D721Med (cell line): ENCODE data around the gene RTP3.

Source experiments
- DNase-seq: peaks from one replicate; pipeline ENCODE4 v3.0.0; 2011; ENCODE audit warnings: low spot score; ENCODE audit not compliant: insufficient read length
- FAIRE-seq: peaks from 2 replicates; lab custom pipeline; 2011; peaks lifted over from hg19 to GRCh38; lab: Jason Lieb, UNC
- TF ChIP-seq, protein P1 (sequence below): IDR thresholded peaks from 2 replicates; pipeline ENCODE4 v1.5.1; 2012; ENCODE audit warnings: mild to moderate bottlenecking, control low read depth; ENCODE audit not compliant: insufficient read depth; ENCODE audit errors: missing control alignments

RTP3 gene

DNA sequence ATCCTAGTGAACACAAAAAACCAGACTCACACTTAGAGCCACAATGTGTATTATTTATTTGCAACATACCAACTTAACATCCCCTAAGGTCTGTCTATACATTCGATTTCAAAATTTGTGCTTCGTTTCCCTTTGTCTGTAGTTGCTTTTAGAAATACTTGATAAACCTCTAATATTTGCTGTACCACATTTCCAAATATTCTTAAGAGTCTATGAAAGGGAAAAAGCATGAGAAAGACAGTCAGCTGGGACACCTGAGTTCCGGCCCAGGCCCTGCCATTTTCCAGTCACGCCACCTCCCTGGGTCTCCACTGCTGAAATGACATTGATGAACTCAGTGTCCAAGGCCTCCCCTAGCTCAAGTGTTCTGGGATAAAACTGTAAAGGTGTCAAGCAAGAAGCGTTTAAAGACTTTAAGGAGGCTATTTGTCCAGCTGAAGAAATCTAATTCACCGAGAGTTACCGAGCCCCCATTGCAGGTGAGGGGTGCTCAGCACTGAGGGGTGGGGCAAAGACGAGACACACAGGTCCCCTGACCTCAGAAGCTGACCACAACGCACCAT, 41.7 kb downstream of the RTP3 start:
- FAIRE-seq (no peak), DNase-seq (no peak)
- TF ChIP-seq, protein P1, sequence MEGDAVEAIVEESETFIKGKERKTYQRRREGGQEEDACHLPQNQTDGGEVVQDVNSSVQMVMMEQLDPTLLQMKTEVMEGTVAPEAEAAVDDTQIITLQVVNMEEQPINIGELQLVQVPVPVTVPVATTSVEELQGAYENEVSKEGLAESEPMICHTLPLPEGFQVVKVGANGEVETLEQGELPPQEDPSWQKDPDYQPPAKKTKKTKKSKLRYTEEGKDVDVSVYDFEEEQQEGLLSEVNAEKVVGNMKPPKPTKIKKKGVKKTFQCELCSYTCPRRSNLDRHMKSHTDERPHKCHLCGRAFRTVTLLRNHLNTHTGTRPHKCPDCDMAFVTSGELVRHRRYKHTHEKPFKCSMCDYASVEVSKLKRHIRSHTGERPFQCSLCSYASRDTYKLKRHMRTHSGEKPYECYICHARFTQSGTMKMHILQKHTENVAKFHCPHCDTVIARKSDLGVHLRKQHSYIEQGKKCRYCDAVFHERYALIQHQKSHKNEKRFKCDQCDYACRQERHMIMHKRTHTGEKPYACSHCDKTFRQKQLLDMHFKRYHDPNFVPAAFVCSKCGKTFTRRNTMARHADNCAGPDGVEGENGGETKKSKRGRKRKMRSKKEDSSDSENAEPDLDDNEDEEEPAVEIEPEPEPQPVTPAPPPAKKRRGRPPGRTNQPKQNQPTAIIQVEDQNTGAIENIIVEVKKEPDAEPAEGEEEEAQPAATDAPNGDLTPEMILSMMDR = no peak

DNA sequence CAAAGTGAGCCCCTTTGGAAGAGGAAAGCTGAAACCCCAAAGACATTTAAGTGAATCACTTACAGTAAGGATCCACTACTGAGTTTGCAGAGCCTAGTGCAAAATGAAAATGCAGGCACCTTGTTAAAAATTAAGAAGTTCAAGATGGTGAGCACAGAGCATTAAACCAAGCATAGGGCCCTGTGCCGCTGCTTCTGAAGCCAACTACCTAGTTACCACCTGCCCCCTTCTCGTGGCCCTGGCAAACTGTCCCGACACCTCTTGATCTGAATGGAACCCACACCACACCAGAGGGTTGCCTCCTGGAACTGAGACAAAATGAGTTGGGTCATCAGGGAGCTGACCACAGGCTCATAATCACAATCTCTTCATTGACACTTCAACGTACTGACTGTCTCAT, 42.8 kb downstream of the RTP3 start:
- FAIRE-seq = no peak
- TF ChIP-seq, protein P1 = no peak

DNA sequence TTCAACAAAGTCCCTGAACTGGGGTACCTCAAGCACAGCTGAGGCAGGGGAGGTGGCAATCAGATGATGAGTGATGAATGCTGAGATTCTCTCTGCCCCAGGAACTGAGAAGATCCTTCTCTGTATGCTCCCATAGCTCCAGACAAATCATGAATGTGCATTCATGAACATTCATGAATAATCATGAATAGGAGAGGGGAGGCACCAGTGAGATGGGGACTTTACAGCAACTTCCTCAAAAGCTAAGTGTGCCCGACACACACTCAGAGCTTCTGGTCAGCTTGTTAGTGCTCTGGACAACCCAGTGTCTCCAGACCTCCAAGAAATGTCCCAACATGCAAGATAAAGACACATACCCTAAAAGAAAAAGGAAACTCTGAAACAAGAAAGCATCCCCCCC, 44.1 kb downstream of the RTP3 start:
- DNase-seq = no peak
- no peak for FAIRE-seq
- TF ChIP-seq, protein P1 = no peak

More for the DNA sequence above, 42.8 kb downstream of the RTP3 start:
- no peak for DNase-seq

DNA sequence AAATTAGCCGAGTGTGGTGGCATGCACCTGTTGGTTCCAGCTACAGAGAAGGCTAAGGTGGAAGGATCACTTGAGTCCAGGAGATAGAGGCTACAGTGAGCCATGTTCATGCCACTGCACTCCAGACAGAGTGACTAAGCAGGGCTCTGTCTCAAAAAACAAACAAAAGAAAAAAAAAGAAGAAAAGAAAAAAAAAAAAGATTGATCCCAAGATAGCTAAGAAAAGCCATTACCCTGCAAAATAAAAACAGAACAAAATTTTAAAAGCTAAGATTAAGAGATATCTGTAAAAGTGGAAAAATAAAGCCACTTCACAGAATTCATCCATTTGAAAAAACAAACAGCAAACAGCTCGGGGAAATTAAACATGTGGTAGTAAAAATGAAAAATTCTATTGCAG, 44.6 kb downstream of the RTP3 start:
- TF ChIP-seq, protein P1 = no peak
- FAIRE-seq = no peak
- no peak for DNase-seq

DNA sequence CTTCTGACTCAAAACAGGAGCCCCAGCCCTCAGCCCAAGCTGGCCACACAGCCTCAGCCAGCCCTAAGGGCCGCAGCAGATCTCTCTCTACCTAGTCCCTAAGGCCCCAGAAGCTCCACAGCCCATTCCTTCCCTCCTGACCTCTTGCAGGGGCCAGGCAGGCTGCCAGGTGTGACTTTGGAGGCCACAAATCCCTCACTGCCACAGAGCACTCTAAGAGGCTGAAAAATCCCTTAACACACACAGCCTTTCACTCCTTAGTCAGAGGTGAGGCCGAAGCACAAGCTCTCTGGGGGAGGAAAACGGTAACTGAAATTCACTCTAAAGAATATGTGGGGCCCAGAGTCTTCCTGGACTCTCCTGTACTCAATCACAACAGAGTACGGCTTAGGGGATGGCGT, 45.0 kb downstream of the RTP3 start:
- DNase-seq = no peak
- no peak for FAIRE-seq
- TF ChIP-seq, protein P1 = no peak

DNA sequence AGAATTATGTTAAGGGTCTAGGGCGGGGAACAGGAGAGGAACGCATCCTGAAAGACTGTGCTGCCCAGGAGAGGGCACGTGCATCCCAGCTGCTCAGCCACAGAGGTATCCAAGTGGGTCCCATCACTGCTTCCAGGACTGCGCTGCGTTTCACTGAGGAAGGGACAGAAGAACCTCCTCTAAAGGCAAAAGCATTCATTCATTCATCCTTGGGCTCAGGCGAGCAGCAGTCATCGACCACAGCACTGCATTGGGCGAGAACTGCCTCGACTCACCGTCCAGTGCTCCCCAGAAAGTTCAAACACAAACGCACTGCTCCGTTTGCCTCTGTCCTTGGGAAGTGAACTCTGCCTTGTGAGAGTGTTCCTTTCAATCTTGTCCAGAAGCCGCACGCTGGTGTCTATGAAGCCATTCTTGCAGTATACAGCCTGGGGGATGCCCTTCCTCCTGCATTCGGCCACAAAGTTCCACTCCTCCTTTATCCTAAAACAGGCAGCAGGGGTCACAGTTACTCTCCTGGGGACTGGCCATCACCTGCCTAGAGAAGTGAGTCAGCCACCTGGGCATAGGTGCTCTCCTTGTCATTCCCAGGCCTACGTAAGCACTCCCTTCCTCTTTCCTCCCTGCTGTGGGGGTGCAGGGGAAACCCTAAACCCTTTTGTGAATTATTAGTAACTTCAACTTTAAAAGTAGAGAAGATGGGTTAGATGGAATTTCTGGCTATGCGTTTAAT, 47.2 kb downstream of the RTP3 start:
- TF ChIP-seq, protein P1 = no peak
- DNase-seq (no peak), FAIRE-seq (no peak)
